ENCODE data around the gene TMEM184B.

Gene TMEM184B

GRCh38 chr22:38220163-38220562 lies 52.6 kb downstream of the TMEM184B start:
- peak overlapping the region; percentile 77 for H3K27ac ChIP-seq (ENCODE audit: low read length)
- H3K27me3 ChIP-seq (ENCODE audit: low read depth, low read length), result no peaks in the 10 kb centered on the region
- peaks cover 19 to 46% of the 10 kb centered on the region in 2 donors for H3K36me3 ChIP-seq (ENCODE audit: control insufficient read depth in 1 of 2, insufficient read depth in 2 of 2, low read length in 2 of 2)
- no peak overlapping the region for H3K4me3 ChIP-seq (ENCODE audit: low read depth in 1 of 2, low read length in 2 of 2)
- no peaks in the 10 kb centered on the region for H3K9me3 ChIP-seq (ENCODE audit: control insufficient read depth in 1 of 2, low read length in 2 of 2)
- peaks cover 6 to 22% of the 10 kb centered on the region in 2 donors for H3K4me1 ChIP-seq (ENCODE audit: control insufficient read depth in 1 of 2, insufficient read depth in 2 of 2, low read length in 2 of 2)

GRCh38 chr22:38219632-38220031 lies 53.2 kb downstream of the TMEM184B start:
- no peaks in the 10 kb centered on the region for H3K9me3 ChIP-seq (ENCODE audit: control insufficient read depth in 1 of 2, low read length in 2 of 2)
- peaks cover 17 to 40% of the 10 kb centered on the region in 2 donors for H3K36me3 ChIP-seq (ENCODE audit: control insufficient read depth in 1 of 2, insufficient read depth in 2 of 2, low read length in 2 of 2)
- peaks cover 6 to 22% of the 10 kb centered on the region in 2 donors for H3K4me1 ChIP-seq (ENCODE audit: control insufficient read depth in 1 of 2, insufficient read depth in 2 of 2, low read length in 2 of 2)
- H3K4me3 ChIP-seq (ENCODE audit: low read depth in 1 of 2, low read length in 2 of 2), result no peak overlapping the region
- H3K27ac ChIP-seq (ENCODE audit: low read length), result peak overlapping the region; percentile 77
- no peaks in the 10 kb centered on the region for H3K27me3 ChIP-seq (ENCODE audit: low read depth, low read length)

- Histone ChIP-seq H3K27ac (ENCODE audit: low read length) (peak overlapping the region; percentile 77), H3K9me3 (ENCODE audit: control insufficient read depth in 1 of 2, low read length in 2 of 2) (no peaks in the 10 kb centered on the region), H3K4me1 (ENCODE audit: control insufficient read depth in 1 of 2, insufficient read depth in 2 of 2, low read length in 2 of 2) (peaks cover 6 to 26% of the 10 kb centered on the region in 2 donors), H3K27me3 (ENCODE audit: low read depth, low read length) (no peaks in the 10 kb centered on the region), H3K4me3 (ENCODE audit: low read depth in 1 of 2, low read length in 2 of 2) (peak overlapping the region in 1 of 2 donors; percentile 44), H3K36me3 (ENCODE audit: control insufficient read depth in 1 of 2, insufficient read depth in 2 of 2, low read length in 2 of 2) (peaks cover 13 to 34% of the 10 kb centered on the region in 2 donors)
Observed at GRCh38 chr22:38218661-38219622, 53.9 kb downstream of the TMEM184B start.

GRCh38 chr22:38215156-38216038 lies 57.4 kb downstream of the TMEM184B start:
- peaks cover 0 to under 1% of the 10 kb centered on the region in 2 donors for H3K36me3 ChIP-seq (ENCODE audit: control insufficient read depth in 1 of 2, insufficient read depth in 2 of 2, low read length in 2 of 2)
- H3K27ac ChIP-seq (ENCODE audit: low read length), result no peak overlapping the region

GRCh38 chr22:38214302-38215056 lies 58.3 kb downstream of the TMEM184B start:
- Histone ChIP-seq H3K4me3 (ENCODE audit: low read depth in 1 of 2, low read length in 2 of 2) (peak overlapping the region in 1 of 2 donors; percentile 3), H3K36me3 (ENCODE audit: control insufficient read depth in 1 of 2, insufficient read depth in 2 of 2, low read length in 2 of 2) (no peaks in the 10 kb centered on the region), H3K4me1 (ENCODE audit: control insufficient read depth in 1 of 2, insufficient read depth in 2 of 2, low read length in 2 of 2) (peaks cover 6 to 26% of the 10 kb centered on the region in 2 donors), H3K27ac (ENCODE audit: low read length) (no peak overlapping the region), H3K27me3 (ENCODE audit: low read depth, low read length) (no peaks in the 10 kb centered on the region), H3K9me3 (ENCODE audit: control insufficient read depth in 1 of 2, low read length in 2 of 2) (no peaks in the 10 kb centered on the region)

More at GRCh38 chr22:38215156-38216038, 57.4 kb downstream of the TMEM184B start:
- no peaks in the 10 kb centered on the region for H3K27me3 ChIP-seq (ENCODE audit: low read depth, low read length)
- H3K4me3 ChIP-seq (ENCODE audit: low read depth in 1 of 2, low read length in 2 of 2), result peak overlapping the region in 1 of 2 donors; percentile 3
- peaks cover 6 to 30% of the 10 kb centered on the region in 2 donors for H3K4me1 ChIP-seq (ENCODE audit: control insufficient read depth in 1 of 2, insufficient read depth in 2 of 2, low read length in 2 of 2)
- no peaks in the 10 kb centered on the region for H3K9me3 ChIP-seq (ENCODE audit: control insufficient read depth in 1 of 2, low read length in 2 of 2)

GRCh38 chr22:38213990-38214301 lies 58.9 kb downstream of the TMEM184B start:
- Histone ChIP-seq H3K36me3 (ENCODE audit: control insufficient read depth in 1 of 2, insufficient read depth in 2 of 2, low read length in 2 of 2) (no peaks in the 10 kb centered on the region), H3K4me3 (ENCODE audit: low read depth in 1 of 2, low read length in 2 of 2) (peak overlapping the region in 1 of 2 donors; percentile 3), H3K27me3 (ENCODE audit: low read depth, low read length) (no peaks in the 10 kb centered on the region), H3K9me3 (ENCODE audit: control insufficient read depth in 1 of 2, low read length in 2 of 2) (no peaks in the 10 kb centered on the region), H3K27ac (ENCODE audit: low read length) (no peak overlapping the region), H3K4me1 (ENCODE audit: control insufficient read depth in 1 of 2, insufficient read depth in 2 of 2, low read length in 2 of 2) (peaks cover 6 to 20% of the 10 kb centered on the region in 2 donors)

- H3K36me3 ChIP-seq (ENCODE audit: control insufficient read depth in 1 of 2, insufficient read depth in 2 of 2, low read length in 2 of 2), result no peaks in the 10 kb centered on the region
- H3K4me3 ChIP-seq (ENCODE audit: low read depth in 1 of 2, low read length in 2 of 2), result no peak overlapping the region
- H3K4me1 ChIP-seq (ENCODE audit: control insufficient read depth in 1 of 2, insufficient read depth in 2 of 2, low read length in 2 of 2), result peaks cover 6 to 16% of the 10 kb centered on the region in 2 donors
- H3K27ac ChIP-seq (ENCODE audit: low read length), result no peak overlapping the region
- no peaks in the 10 kb centered on the region for H3K9me3 ChIP-seq (ENCODE audit: control insufficient read depth in 1 of 2, low read length in 2 of 2)
- no peaks in the 10 kb centered on the region for H3K27me3 ChIP-seq (ENCODE audit: low read depth, low read length)
Observed at GRCh38 chr22:38213319-38213989, 59.4 kb downstream of the TMEM184B start.

- Histone ChIP-seq H3K4me1 (ENCODE audit: control insufficient read depth in 1 of 2, insufficient read depth in 2 of 2, low read length in 2 of 2) (peaks cover 0 to 8% of the 10 kb centered on the region in 2 donors), H3K36me3 (ENCODE audit: control insufficient read depth in 1 of 2, insufficient read depth in 2 of 2, low read length in 2 of 2) (no peaks in the 10 kb centered on the region), H3K9me3 (ENCODE audit: control insufficient read depth in 1 of 2, low read length in 2 of 2) (no peaks in the 10 kb centered on the region), H3K4me3 (ENCODE audit: low read depth in 1 of 2, low read length in 2 of 2) (no peak overlapping the region), H3K27me3 (ENCODE audit: low read depth, low read length) (no peaks in the 10 kb centered on the region), H3K27ac (ENCODE audit: low read length) (no peak overlapping the region)
Observed at GRCh38 chr22:38212442-38212841, 60.4 kb downstream of the TMEM184B start.

- H3K27ac ChIP-seq (ENCODE audit: low read length), result no peak overlapping the region
- H3K27me3 ChIP-seq (ENCODE audit: low read depth, low read length), result no peaks in the 10 kb centered on the region
- peaks cover 0 to 8% of the 10 kb centered on the region in 2 donors for H3K4me1 ChIP-seq (ENCODE audit: control insufficient read depth in 1 of 2, insufficient read depth in 2 of 2, low read length in 2 of 2)
- H3K36me3 ChIP-seq (ENCODE audit: control insufficient read depth in 1 of 2, insufficient read depth in 2 of 2, low read length in 2 of 2), result no peaks in the 10 kb centered on the region
- H3K4me3 ChIP-seq (ENCODE audit: low read depth in 1 of 2, low read length in 2 of 2), result no peak overlapping the region
- no peaks in the 10 kb centered on the region for H3K9me3 ChIP-seq (ENCODE audit: control insufficient read depth in 1 of 2, low read length in 2 of 2)
Observed at GRCh38 chr22:38211556-38211955, 61.3 kb downstream of the TMEM184B start.

GRCh38 chr22:38208551-38208968 lies 64.2 kb downstream of the TMEM184B start:
- no peaks in the 10 kb centered on the region for H3K27me3 ChIP-seq (ENCODE audit: low read depth, low read length)
- H3K4me3 ChIP-seq (ENCODE audit: low read depth in 1 of 2, low read length in 2 of 2), result no peak overlapping the region
- no peaks in the 10 kb centered on the region for H3K9me3 ChIP-seq (ENCODE audit: control insufficient read depth in 1 of 2, low read length in 2 of 2)
- H3K27ac ChIP-seq (ENCODE audit: low read length), result no peak overlapping the region
- H3K36me3 ChIP-seq (ENCODE audit: control insufficient read depth in 1 of 2, insufficient read depth in 2 of 2, low read length in 2 of 2), result no peaks in the 10 kb centered on the region
- H3K4me1 ChIP-seq (ENCODE audit: control insufficient read depth in 1 of 2, insufficient read depth in 2 of 2, low read length in 2 of 2), result peaks cover 13 to 14% of the 10 kb centered on the region in 2 donors

Measured in muscle layer of duodenum (tissue), 2 donors.